ENCODE measurements around the gene TGM1. TPM values are rescaled to one million over a fixed set of nuclear protein-coding genes. Genes with fewer than 3 reads are reported as not detected.

Gene TGM1
- total RNA-seq, 1 donor from 2014 or later = 3.0 TPM

DNA sequence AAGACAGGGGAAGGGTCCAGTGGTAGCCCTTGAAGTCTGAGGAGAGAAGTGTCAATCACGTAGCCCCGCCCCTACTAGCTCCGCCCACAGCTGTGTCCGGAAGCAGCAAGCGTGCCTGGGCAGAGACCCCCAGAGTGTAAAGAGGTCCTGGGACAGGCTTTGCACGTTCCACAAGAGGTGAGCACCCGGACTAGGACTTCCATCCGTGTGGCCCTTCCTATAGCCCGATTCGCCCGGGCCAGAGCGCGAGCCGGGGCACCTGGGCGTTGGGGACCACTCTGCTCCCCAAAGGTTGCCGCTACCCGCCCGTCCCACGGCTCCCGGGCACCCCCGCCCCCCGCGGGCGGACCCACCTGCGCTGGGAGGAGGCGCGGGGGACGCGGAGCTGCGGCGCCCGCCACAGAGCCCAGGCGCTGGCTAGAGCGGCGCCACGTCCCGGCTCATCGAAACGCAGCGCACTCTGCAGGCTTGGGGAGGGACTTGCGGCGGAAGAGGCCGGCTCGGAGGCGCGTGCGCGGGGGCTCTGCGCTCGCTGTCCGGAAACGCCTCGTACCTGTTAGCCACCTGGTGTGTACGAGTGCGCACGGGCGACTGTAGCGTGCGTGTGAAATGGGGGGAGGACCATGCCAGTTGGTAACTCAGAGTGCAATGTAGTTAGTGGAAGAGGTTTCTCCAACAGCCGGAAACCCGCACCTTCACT is 8.3 kb upstream of the TGM1 start, which contains the start of gene RABGGTA:
Gene RABGGTA (minus strand): TSS at position 464 of the 700 bp plus-strand sequence. CDS start 482 bp downstream, outside the sequence.
- peak; percentile 89 for DNase-seq (ENCODE audit: low spot score)

DNA sequence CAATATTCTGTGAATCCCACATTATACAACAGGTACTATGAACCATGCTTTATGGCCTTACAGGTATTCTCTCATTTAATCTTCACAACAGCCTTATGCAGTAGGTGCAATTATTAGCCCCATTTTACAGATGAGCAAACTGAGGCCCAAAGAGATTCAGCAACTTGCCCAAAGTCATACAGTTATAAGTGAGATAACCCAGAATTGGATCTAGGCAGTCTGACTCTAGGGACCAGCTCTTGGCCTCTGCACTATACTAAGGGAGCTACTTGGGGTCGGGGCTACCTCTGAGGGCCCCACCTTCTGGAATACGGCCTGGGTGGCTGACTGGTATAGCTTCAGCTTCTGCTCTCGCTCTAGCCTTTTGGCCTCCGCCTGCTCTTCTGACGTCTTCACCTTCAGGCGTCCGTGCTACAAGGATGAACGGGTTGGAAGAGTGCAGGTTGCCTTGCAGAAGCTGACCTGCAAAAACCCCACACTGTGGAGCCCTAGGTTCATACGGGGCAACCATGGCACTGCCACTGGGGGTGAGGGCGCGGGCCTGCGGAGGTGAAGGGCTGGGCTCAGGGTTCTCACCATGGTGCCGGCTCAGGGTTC is 7.7 kb upstream of the TGM1 start:
- no peak for DNase-seq (ENCODE audit: low spot score)

DNA sequence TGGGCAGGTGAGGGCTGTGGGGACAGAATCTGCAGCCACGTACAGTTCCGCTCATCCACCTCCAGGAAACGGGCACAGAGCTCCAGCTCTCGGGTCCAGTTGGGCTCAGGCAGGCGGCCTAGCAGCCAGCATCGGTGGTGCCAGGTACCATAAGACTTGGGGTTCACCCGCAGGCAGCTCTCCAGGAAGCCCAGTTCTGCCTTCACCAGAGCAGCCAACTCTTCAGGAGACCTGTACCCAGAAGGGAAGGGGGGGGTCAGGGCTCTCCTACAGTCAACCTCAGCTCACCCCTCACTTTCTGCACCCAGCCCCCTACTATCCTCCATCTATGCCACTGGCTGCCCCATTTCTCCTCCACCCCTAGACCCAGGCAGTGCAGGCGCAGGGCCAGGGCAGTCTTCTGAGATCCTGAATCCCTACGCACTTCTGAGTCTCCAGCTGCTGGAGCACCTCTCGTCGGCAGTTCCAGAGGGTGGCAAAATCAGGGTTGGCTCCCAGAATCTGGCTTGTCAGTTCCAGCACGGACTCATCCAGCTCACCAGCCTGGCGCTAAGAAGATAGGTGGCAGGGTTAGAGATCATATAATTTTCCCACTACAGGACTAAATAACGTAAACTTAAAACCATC is 7.0 kb upstream of the TGM1 start:
- DNase-seq (ENCODE audit: low spot score) = no peak

DNA sequence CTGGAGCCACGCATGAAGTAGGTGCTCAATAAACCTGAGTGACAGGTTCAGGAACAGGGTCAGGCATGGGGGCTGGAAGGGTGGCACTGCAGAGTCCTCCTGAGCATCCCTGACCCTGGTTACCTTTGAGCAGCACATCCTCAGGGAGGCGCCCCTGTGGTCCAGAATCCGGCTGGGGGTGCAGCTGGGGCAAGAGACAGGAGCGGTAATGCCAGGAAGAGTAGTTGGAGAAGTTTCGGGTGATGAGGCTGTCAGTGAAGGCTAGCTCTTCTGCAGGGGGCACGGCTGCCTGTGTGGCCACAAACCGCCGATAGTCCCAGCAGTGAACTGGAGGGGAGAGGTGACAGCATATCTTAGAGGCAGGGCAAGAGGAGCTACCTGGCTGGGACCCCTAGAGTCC is 6.4 kb upstream of the TGM1 start:
- no peak for DNase-seq (ENCODE audit: low spot score)

DNA sequence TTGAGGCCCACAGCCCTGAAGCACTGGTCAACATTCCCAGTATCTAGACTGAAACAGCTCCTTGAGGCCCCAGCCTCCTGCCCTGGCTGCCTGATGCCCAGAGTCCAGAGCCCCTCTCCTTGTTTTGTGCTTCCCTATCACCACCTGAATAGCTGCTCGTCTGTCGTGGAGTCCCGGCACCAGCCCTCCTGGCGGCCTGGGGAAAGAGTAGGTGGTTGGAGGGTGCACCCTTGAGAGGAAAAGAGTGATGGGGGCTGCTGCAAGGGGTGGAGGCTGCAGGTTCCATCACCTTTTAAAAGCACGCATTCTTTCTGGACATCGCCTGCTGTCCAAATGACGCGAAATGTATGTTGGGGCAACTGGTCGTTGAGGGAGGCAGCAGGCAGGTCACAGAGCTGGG is 5.2 kb upstream of the TGM1 start:
- no peak for DNase-seq (ENCODE audit: low spot score)

DNA sequence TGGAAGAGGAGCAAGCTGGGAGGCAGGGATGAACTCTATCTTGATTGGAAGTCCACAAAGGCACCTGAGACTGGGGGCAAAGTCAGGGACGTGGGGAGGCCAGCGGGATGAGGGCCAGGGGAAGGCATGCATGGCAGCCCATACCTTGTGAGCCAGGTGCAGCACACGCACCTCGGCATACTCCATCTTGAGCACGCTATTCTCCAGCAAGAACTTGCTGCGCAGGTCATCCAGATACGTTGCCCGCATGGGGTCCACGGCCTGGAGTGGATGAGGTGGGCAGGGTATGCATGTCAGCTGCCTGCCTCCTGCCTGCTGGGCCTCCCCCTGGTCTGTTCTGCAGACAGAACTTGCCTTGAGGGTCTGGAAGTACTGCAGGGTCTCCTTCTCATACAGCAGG is 4.5 kb upstream of the TGM1 start:
- DNase-seq (ENCODE audit: low spot score) = no peak

DNA sequence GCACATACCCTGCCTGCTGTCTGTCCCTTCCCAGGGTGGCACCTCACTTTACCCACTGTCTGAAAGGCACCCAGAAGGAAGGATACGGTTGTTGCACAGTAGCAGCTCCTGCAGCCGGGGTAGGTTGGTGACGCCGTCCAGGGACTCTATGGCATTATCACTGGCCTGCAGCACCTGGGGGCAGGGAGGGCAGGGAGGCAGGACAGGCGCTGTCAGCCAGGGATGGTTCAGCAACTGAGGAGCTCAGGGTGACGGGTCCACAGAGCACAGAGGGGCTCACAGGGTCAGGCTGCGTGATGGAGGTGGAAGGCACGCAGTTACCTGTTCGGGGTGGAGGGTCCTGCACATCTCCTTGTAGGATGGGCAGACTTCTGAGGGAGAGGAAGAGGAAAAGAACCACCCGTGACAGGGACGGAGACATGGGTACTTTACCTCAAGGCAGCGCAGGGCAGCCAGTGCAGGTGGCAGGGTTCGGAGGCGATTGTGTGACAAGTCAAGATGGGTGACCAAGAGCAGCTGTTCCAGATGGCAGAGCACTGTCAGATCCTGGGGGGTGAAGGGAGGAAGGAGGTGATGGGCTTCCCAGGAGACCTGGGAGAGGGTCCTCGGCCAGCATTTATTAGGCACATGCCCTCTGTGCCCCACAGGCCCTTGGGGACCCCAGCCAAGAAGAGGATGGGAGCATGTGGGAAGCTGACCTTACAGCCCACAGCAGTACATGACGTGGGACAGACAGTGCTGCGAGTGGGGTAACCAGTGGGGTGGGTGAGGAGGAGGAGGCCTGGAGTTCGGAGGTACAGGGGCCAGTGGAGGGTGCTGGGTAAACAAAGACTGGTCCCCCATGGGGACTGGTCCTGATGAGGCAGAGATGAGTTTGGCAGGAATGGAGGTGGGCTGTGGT is 3.6 kb upstream of the TGM1 start:
- no peak for DNase-seq (ENCODE audit: low spot score)

DNA sequence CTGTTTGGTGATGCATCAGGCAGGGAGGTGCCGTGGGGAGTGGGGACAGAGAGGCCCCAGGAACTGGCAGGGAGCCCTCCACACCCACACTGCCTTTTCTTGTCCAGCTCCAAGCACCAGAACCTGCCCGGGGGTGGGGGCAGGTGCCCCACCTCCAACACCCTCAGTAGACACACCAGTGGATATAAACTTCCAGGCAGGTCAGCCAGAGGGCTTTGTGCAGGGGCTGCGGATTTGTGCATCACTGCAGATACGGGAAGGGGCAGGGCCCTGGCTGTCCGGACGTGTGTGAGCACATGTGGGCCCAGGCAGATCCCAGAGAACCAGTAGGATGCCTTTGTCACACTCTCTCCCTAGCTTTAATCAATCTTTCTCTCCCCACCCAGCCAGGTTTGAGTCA is 1.3 kb upstream of the TGM1 start:
- DNase-seq (ENCODE audit: low spot score) = no peak

DNA sequence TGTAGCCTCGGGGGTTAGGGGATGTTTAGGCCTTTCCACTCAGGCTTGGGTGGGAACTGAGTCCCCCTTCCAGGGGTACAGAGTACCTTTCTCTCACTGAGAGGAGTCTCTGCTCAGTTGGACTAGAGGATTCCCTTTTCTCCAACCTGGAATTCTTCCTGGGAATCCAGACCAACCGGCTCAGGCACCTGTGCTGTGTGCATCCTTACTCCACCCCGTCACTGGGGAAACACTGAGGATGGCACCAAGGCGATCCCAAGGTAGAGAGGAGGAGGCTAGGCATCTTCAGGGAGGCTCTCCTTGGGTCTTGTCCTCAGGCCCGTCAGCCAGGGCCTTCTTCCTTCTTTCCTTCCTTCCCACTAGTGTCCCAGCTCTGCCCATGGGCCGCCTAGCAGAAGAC is 871 bp upstream of the TGM1 start:
- no peak for DNase-seq (ENCODE audit: low spot score)

DNA sequence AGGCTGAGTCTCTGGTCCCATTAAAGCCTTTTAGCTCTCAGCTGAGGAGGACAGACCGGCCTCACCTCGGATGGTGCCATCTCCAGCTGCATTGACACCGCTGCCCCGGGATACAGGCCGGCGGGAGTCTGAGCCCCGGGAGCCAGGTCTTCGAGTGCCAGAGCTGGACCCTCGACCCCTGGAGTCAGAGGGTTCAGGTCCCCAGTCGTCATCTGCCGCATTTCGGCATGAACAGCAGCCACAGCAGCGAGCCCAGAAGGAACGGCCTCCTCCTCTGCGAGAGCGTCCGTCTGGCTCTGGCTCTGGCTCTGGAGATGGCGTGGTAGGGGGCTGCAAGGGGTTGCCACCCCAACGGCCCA is 1.0 kb downstream of the TGM1 start:
- DNase-seq (ENCODE audit: low spot score) = no peak

DNA sequence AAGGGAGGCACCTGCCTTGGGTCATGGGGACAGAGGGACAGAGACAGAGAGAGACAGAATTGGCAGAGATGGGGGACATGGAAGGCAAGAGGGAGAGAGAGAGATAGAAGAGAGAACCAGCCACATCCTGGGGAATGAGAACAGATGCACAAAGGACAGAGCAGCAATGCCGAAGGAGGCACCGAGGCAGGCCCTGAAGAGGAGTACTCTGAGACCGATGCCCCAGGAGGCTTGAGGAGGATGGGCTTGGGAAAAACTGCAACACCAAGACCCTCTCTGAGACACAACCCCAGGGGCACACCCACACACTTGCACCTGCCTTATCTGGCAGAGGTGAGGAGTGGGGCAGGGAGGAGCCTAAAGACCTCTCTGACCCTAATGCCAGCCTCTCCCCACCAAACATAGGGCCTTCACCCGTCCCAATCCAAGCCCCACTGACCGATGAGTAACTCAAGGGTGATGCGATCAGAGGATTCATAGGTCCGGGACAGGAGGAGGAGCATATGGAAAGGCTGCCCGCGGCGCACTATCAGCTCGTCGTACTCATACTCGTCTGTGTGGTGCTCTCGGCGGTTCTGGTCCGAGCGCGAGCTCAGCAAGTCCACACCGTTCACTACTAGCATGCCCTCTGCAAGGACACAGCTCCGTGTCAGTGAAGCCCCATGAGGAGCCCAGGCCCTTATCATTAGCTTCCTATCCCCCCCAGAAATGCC is 1.6 kb downstream of the TGM1 start:
- DNase-seq (ENCODE audit: low spot score) = no peak

DNA sequence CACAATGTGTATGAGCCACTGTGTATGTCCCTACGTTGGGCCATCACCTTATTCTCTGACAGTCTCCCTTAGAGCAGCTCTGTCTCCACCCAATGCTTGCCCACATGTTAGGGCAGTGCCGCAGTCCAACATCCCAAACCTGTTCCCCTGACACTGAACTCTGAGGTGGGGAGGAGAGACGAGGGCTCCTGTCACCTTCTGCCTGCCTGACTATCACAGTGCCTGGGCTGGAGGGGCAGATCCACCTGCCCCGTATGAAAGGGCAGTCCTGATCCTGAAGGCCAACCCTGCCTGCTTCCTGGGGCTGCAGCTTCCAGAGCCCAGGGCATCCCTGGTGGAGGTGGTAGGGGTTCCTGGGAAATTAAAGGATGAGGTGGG is 2.2 kb downstream of the TGM1 start:
- DNase-seq (ENCODE audit: low spot score) = no peak

DNA sequence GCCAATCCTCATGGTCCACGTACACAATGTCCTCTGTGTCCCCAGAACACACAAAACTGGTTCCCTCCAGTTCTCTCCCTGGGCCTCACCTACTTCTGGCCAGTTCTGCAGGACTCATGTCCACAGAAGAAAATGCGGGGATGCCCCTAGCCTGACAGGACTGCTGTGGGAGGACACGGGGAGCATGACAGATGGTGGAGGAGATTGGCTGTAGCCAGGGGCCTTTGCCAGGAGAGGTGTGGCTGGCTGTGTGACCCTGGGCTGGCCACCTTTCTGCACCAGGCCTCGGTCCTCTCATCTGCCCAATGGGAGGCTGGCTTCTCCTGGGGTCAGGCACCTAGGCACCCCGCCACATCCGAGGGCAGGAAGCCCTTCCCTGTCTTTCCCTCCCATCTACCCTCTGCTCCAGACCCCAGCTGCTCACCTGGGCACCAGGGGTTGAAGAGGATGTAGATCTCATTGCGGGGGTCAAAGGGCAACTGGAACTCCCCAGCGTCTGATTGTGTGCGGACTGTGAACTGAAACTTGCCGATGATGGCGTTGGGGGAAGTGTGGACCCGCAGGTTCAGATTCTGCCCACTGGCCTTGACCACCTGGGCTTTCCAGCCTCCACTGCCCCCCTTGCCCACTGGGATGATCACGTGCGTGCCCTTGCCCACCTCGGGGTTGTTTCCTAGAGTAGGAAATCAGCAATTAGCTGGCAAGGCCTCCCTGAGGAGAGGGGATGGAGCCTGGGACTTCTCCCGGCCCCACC is 2.8 kb downstream of the TGM1 start:
- DNase-seq (ENCODE audit: low spot score) = no peak

DNA sequence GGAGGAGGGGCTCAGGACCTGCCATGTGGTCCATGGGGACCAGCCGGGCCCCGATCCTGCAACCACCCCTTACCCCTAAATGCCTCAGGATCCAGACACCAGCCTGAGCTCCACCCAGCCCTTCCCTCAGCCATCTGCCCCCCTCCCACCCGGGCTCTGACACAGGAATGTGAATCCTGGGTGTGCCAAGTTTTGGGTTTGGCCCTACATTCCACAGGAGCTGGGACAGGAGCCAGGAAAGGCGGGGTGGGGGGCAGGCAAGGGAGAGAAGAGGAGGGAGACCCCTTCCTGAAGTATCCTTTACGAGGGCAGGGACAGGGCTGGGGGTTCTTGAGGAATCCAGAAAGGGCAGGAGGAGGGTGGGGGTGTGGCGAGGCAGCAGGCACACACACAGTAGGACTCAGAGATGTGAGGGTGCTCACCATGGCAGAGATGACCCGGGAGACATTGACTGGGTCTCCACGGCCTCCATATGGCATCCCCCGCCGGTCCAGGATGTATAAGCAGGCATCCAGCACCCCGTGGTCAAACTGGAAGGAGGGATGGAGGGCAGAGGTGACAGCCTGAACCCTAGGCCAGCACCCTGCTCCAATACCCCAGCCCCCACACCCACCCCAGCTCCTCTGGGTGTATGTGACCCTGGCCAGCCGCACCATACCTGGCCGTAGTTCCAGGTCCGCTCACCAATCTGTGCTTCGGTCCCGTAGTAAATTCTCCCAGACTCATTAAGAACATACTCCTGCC is 3.5 kb downstream of the TGM1 start:
- DNase-seq (ENCODE audit: low spot score) = no peak

DNA sequence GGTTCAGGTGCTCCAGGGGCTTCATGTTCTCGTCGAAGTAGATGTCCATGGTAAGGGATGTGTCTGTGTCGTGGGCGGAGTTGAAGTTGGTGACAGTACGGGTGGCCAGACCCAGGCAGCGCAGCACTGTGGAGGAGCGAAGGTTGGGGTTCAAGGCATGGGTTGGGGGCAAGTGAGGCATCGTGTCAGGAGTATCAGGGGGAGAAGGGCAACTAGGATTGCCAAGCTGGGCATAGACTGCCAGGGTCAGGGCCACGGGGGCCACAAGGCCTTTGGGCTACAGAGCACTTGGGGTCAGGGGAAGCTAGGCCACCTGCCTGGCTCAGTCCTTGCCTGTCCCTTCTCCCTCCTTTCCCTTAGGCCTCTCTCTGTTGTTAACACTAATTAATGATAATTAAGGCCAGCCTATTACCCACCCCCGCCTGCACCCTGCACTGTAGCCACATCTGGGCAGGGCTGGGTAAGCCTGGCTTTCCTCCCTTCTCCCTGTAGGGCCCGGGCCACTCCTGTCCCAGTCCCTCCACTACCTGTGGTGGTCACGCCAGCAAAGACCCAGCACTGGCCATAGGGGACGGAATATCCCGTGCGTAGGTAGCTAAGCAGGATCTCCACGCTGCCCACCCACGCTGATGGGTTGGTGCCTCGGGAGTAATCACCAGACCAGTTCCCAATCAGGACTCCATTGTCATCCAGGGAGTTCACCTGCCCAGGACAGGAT is 4.3 kb downstream of the TGM1 start:
- no peak for DNase-seq (ENCODE audit: low spot score)

DNA sequence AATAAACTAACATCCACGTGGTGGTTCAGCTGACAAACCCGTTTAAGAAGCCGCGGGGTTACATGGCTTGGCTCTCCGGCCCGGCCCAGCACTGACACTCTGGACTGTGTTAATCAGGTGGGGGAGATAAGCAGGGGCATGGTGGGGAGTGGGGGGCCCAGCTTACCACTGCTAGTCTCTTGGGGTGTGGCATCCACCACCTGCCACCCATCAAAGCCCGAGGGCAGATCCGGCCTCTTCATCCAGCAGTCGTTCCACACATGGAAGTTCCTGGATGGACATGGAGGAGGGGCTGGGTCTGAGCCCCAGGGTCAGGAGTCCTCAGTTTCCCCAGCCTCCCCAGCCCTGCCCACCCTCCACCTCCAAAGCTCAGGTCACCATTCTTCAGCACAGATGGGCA is 4.9 kb downstream of the TGM1 start:
- no peak for DNase-seq (ENCODE audit: low spot score)

DNA sequence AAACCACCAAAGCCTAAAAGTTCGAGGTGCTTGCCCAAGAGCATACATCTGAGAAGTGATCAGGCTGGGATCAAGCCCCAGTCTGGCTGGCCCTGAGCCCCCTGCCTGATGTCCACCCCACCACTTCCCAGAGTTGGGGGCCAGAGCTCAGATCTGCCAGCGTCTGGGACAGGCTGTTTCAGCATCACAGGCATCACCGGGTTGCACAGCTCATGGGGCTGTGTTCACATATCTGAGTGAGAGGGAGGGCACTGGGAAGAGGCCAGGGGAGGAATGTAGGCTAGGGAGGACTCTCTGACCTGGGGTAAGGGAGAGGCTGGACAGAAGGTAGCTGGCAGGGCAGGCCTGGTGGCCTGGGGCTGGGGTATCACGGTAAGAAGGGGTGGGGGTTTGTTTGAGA is 6.0 kb downstream of the TGM1 start:
- DNase-seq (ENCODE audit: low spot score) = no peak

DNA sequence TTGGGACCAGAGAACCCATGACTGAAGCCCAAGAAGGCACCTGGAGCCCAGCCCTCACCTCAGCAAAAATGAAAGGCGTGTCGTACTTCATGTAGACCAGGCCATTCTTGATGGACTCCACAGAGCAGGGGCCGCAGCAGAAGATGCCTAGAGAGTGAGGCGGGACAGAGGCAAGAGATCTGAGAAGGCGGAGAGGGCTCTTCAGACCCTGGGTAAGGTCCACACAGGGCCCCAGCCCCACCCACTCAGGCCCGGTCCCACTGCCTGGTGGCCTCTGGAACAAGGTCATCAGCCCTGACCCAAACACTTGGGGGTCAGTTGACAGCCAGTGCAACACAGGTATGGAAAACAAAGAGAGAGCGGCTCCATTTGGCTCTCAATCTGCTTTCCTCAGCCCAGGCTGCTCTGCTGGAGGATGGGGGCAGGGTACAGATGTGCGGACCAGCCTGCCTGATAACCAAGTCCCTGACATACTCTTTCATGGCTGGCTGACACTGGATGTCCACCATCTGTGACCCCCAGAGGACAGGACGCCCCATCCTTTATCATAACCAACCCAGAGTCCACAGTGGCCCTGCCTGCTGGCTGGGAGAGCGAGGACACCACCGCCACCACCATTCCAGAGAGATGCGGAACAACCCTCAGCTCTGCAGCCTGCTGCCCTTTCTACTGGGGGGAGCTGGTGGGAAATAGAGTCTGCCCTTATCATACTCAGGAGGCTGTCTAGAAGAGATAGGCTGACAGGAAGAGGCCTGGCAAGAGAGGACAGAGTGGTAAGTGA is 6.9 kb downstream of the TGM1 start:
- DNase-seq (ENCODE audit: low spot score) = no peak

DNA sequence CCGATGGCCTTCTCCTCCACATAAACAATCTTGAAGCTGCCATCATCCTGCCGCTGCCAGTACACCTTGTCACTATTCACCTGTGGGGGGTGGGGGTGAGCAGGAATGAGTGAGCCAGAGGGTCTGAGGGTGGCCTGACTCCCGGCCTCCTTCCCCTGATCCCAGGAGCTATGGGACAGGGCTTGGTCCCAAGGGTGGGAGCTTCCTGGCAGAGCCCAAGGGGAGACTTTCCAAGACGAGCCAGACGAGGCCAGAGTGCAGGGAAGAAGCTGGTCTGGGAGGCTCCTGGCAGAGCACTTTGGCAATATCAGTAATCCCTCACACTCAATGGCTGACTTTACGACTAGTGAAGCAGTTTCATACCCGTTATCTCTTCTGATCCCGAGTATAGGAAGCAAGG is 7.5 kb downstream of the TGM1 start:
- DNase-seq (ENCODE audit: low spot score) = no peak
